ENCODE data around the gene TUBA8. TPM values are rescaled to one million over a fixed set of nuclear protein-coding genes. Genes with fewer than 3 reads are reported as not detected.

Gene TUBA8
- total RNA-seq, 1 experiment from 2014 or later: 0.72 TPM

DNA sequence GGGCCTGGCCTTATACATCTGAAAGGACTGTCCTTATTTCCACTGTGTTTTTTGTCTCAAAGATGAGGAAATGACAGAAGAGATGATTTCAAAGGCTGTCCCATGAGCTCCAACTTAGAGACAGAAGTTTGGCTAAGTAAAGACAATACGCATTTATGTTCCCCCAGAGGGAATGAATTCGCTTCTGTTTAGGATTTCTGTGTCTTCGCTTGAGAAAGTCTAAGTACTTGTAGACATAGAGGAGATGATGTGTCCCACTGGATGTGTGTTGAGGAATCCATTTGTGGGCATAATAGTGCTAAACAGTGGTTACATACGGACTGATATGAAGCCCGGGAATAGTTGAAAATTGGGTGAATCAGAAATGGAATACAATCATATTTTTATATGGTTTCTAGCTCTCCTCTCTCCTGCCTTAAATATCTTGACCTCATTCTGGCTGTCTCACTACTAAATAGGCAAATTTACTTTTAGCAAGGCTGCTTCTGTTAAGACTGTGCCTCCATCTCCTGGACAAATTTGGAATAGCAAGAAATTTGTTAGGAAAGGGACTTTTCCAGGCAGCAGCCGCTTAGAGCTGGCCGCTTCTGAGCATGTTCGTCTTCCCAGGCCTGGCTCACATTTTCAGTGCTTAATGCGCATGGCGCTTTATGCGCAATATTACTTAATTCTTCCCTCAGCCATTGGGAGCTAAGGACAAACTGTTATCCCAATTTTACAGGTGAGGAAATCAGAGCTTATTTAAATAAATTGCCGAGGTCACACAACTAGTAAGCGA, 34.7 kb upstream of the TUBA8 start:
- peaks cover 16% of the 10 kb centered on the region for H3K4me1 Mint-ChIP-seq
- ChIA-PET POLR2A (interaction anchor here (0.9 kb wide), 1 partner anchor 128 kb away, joined by 3 read pairs; no protein-coding TSS in a partner anchor), CTCF (interaction anchor here (0.5 to 5.0 kb wide), 81 partner anchors 8 to 925 kb away, joined by 3 to 107 read pairs (median 5); partner anchors contain the start of genes BCL2L13, BID, TUBA8 and USP18)
- peak overlapping the region; percentile 71; the same call in 1 of the 2 replicates for H3K27ac Mint-ChIP-seq
- H3K36me3 Mint-ChIP-seq: peaks cover 16% of the 10 kb centered on the region
- TF ChIP-seq, protein P1, sequence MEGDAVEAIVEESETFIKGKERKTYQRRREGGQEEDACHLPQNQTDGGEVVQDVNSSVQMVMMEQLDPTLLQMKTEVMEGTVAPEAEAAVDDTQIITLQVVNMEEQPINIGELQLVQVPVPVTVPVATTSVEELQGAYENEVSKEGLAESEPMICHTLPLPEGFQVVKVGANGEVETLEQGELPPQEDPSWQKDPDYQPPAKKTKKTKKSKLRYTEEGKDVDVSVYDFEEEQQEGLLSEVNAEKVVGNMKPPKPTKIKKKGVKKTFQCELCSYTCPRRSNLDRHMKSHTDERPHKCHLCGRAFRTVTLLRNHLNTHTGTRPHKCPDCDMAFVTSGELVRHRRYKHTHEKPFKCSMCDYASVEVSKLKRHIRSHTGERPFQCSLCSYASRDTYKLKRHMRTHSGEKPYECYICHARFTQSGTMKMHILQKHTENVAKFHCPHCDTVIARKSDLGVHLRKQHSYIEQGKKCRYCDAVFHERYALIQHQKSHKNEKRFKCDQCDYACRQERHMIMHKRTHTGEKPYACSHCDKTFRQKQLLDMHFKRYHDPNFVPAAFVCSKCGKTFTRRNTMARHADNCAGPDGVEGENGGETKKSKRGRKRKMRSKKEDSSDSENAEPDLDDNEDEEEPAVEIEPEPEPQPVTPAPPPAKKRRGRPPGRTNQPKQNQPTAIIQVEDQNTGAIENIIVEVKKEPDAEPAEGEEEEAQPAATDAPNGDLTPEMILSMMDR (IDR thresholded peaks at IDR 0.05): peak; percentile 54; the same call in 1 of the 2 replicates
- TF ChIP-seq SMAD3 (CRISPR knock-in tag; IDR thresholded peaks at IDR 0.05; ENCODE audit: borderline replicate concordance) (no peak), GABPB1 (CRISPR knock-in tag; IDR thresholded peaks at IDR 0.05) (peak; percentile 35; the same call in 1 of the 2 replicates), ELF4 (CRISPR knock-in tag; IDR thresholded peaks at IDR 0.05; ENCODE audit: low read depth) (no peak)
- TF ChIP-seq, protein P2, sequence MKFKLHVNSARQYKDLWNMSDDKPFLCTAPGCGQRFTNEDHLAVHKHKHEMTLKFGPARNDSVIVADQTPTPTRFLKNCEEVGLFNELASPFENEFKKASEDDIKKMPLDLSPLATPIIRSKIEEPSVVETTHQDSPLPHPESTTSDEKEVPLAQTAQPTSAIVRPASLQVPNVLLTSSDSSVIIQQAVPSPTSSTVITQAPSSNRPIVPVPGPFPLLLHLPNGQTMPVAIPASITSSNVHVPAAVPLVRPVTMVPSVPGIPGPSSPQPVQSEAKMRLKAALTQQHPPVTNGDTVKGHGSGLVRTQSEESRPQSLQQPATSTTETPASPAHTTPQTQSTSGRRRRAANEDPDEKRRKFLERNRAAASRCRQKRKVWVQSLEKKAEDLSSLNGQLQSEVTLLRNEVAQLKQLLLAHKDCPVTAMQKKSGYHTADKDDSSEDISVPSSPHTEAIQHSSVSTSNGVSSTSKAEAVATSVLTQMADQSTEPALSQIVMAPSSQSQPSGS (CRISPR knock-in tag; IDR thresholded peaks at IDR 0.05; ENCODE audit: borderline replicate concordance, low read depth): no peak
- H3K4me3 Mint-ChIP-seq: peak overlapping the region; percentile 55
- H3K9me3 Mint-ChIP-seq: peaks cover 4% of the 10 kb centered on the region; the same call in 1 of the 2 replicates
- no peak; the same call in 1 of the 2 replicates for ATAC-seq
- DNase-seq (ENCODE audit: low spot score): peak; percentile 31
- no peaks in the 10 kb centered on the region for H3K27me3 Mint-ChIP-seq (ENCODE audit: low read depth)

DNA sequence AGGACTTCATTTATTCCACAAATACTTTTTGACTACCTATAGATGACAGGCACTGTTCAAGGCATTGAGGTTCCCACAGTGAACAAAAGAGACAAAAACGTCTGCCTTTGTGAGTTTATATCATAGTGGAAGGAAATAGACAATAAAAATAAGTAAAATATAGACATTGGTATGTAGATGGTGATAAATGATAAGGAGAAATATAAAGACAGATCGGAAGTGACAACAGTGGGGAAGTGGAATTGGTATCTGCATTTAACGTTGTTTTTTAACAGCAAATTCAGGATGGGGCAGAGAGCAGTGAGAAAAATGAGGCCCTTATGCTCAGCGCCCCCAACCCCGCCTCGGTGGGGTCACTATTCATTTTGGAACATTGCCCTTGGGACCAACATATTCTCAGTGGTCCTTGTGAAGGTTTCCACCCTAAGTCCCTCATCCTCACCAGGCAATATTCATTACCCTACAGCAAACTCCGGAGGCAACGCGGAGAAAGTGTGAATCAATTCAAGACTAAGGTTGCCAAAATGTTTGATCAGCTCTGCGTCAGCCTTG, 33.4 kb upstream of the TUBA8 start:
- H3K36me3 Mint-ChIP-seq: peaks cover 28% of the 10 kb centered on the region
- no peak for ATAC-seq
- POLR2A ChIA-PET: interaction anchor here (1.3 kb wide), 1 partner anchor 247 kb away, joined by 4 read pairs; no protein-coding TSS in a partner anchor
- H3K27ac Mint-ChIP-seq: peak overlapping the region; percentile 97
- no peak for DNase-seq (ENCODE audit: low spot score)
- no peaks in the 10 kb centered on the region for H3K27me3 Mint-ChIP-seq (ENCODE audit: low read depth)
- CTCF ChIA-PET: interaction anchor here (0.7 to 5.0 kb wide), 26 partner anchors 12 to 1002 kb away, joined by 3 to 107 read pairs (median 4); partner anchors contain the start of gene TUBA8
- peaks cover 4% of the 10 kb centered on the region; the same call in 1 of the 2 replicates for H3K9me3 Mint-ChIP-seq
- peaks cover 16% of the 10 kb centered on the region for H3K4me1 Mint-ChIP-seq
- H3K4me3 Mint-ChIP-seq: peak overlapping the region; percentile 97
- TF ChIP-seq RORB (CRISPR knock-in tag; IDR thresholded peaks at IDR 0.05): no peak
- no peak for TF ChIP-seq ZBTB21 (CRISPR knock-in tag; IDR thresholded peaks at IDR 0.05; ENCODE audit: borderline replicate concordance)
- TF ChIP-seq ATF1 (CRISPR knock-in tag; IDR thresholded peaks at IDR 0.05): no peak
- no peak for TF ChIP-seq ELF4 (CRISPR knock-in tag; IDR thresholded peaks at IDR 0.05; ENCODE audit: low read depth)
- TF ChIP-seq NFATC4 (CRISPR knock-in tag; IDR thresholded peaks at IDR 0.05): no peak
- TF ChIP-seq, protein P3, sequence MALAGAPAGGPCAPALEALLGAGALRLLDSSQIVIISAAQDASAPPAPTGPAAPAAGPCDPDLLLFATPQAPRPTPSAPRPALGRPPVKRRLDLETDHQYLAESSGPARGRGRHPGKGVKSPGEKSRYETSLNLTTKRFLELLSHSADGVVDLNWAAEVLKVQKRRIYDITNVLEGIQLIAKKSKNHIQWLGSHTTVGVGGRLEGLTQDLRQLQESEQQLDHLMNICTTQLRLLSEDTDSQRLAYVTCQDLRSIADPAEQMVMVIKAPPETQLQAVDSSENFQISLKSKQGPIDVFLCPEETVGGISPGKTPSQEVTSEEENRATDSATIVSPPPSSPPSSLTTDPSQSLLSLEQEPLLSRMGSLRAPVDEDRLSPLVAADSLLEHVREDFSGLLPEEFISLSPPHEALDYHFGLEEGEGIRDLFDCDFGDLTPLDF (CRISPR knock-in tag; IDR thresholded peaks at IDR 0.05): no peak
- no peak for TF ChIP-seq ESRRA (CRISPR knock-in tag; IDR thresholded peaks at IDR 0.05; ENCODE audit: borderline replicate concordance)
- TF ChIP-seq SMAD4 (CRISPR knock-in tag; IDR thresholded peaks at IDR 0.05): no peak
- no peak for TF ChIP-seq PRRX2 (CRISPR knock-in tag; IDR thresholded peaks at IDR 0.05)

DNA sequence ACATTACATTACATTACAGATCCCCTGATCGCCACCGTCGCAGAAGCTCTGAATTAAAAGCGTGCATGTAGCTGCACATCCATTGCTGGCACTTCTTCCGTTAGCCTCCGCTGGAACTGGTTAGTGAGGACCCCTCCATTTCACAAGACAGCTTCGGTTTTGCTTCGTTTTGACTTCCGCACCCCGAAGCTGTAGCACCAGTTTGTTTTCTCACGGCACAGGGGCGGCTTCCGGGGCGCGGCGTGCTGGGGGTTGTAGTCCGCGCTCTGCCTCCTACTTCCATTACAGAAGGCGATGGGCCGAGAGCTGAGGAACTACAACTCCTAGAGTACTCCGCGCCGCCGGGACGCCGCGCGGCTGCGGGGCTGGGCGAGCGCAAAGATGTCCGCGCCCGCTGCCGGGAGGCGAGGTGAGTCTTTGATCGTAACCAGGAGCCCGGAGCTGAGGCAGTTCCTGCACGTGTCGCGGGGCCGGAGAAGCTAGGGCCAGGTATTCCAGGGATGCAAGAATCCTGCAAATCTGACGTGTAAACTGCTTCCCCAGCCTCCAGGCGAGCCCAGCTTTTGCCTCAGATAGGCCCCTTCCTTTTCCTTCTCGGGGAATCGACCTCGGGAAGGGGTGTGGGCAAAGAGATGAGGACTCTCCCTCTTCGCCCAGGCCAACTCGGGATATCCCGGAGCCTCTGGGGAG, 32.8 kb upstream of the TUBA8 start, which contains the start of gene PEX26:
Gene PEX26 (plus strand): TSS at position 352 of the 690 bp plus-strand sequence. CDS start 387 bp downstream, outside the sequence.
- H3K36me3 Mint-ChIP-seq: peaks cover 34% of the 10 kb centered on the region
- ATAC-seq: peak; percentile 99
- H3K27me3 Mint-ChIP-seq (ENCODE audit: low read depth): no peaks in the 10 kb centered on the region
- H3K4me3 Mint-ChIP-seq: peak within 1 kb of the TSS; percentile 97
- DNase-seq (ENCODE audit: low spot score): peak; percentile 93
- peaks cover 4% of the 10 kb centered on the region; the same call in 1 of the 2 replicates for H3K9me3 Mint-ChIP-seq
- H3K27ac Mint-ChIP-seq: peak within 1 kb of the TSS; percentile 97
- ChIA-PET CTCF (interaction anchor here (0.6 to 5.0 kb wide), 25 partner anchors 11 to 1003 kb away, joined by 3 to 107 read pairs (median 4); partner anchors contain the start of gene TUBA8), POLR2A (interaction anchor here (1.3 kb wide), 1 partner anchor 247 kb away, joined by 4 read pairs; no protein-coding TSS in a partner anchor)
- H3K4me1 Mint-ChIP-seq: peaks cover 16% of the 10 kb centered on the region
- TF ChIP-seq CREM (CRISPR knock-in tag; IDR thresholded peaks at IDR 0.05) (0 out of 2 replicates have a peak, but pooled peaks have one; percentile 19), ETV6 (CRISPR knock-in tag; IDR thresholded peaks at IDR 0.05) (0 out of 2 replicates have a peak, but pooled peaks have one; percentile 36), GABPB1 (CRISPR knock-in tag; IDR thresholded peaks at IDR 0.05) (peak; percentile 78), GRHL2 (CRISPR knock-in tag; IDR thresholded peaks at IDR 0.05; ENCODE audit: insufficient replicate concordance, severe bottlenecking) (no peak)
- TF ChIP-seq, protein P4, sequence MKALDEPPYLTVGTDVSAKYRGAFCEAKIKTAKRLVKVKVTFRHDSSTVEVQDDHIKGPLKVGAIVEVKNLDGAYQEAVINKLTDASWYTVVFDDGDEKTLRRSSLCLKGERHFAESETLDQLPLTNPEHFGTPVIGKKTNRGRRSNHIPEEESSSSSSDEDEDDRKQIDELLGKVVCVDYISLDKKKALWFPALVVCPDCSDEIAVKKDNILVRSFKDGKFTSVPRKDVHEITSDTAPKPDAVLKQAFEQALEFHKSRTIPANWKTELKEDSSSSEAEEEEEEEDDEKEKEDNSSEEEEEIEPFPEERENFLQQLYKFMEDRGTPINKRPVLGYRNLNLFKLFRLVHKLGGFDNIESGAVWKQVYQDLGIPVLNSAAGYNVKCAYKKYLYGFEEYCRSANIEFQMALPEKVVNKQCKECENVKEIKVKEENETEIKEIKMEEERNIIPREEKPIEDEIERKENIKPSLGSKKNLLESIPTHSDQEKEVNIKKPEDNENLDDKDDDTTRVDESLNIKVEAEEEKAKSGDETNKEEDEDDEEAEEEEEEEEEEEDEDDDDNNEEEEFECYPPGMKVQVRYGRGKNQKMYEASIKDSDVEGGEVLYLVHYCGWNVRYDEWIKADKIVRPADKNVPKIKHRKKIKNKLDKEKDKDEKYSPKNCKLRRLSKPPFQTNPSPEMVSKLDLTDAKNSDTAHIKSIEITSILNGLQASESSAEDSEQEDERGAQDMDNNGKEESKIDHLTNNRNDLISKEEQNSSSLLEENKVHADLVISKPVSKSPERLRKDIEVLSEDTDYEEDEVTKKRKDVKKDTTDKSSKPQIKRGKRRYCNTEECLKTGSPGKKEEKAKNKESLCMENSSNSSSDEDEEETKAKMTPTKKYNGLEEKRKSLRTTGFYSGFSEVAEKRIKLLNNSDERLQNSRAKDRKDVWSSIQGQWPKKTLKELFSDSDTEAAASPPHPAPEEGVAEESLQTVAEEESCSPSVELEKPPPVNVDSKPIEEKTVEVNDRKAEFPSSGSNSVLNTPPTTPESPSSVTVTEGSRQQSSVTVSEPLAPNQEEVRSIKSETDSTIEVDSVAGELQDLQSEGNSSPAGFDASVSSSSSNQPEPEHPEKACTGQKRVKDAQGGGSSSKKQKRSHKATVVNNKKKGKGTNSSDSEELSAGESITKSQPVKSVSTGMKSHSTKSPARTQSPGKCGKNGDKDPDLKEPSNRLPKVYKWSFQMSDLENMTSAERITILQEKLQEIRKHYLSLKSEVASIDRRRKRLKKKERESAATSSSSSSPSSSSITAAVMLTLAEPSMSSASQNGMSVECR (CRISPR knock-in tag; IDR thresholded peaks at IDR 0.05; ENCODE audit: borderline replicate concordance): peak; percentile 55; the same call in 1 of the 2 replicates
- TF ChIP-seq, protein P5, sequence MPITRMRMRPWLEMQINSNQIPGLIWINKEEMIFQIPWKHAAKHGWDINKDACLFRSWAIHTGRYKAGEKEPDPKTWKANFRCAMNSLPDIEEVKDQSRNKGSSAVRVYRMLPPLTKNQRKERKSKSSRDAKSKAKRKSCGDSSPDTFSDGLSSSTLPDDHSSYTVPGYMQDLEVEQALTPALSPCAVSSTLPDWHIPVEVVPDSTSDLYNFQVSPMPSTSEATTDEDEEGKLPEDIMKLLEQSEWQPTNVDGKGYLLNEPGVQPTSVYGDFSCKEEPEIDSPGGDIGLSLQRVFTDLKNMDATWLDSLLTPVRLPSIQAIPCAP (CRISPR knock-in tag; IDR thresholded peaks at IDR 0.05): no peak
